Left lobe of liver (tissue), 2 donors: Measurements from ENCODE around the gene CYB5R2. TPM values are rescaled to one million over a fixed set of nuclear protein-coding genes. Genes with fewer than 3 reads are reported as not detected.

ENCODE experiments used
- ATAC-seq: fragments of 200-7000 bp; cut with Tn5 transposase; one replicate; pipeline ENCODE4 v1.9.1; 2020; ENCODE audit warnings: mild to moderate bottlenecking, moderate library complexity
- DNase-seq: peaks from one replicate; pipeline ENCODE4 v3.0.0-alpha.2; 2020; ENCODE audit warnings: low spot score
- total RNA-seq: library from RNA; stranded (reverse); gene quantifications from one replicate; pipeline ENCODE4 v1.2.1, GENCODE V29; 2021
- donor health status: DM: no; HTN: no; CAD: no; lungs with moderate emphysema.
- donor health status: DM: no; HTN: yes; CAD: no.

Gene CYB5R2
- total RNA-seq, 1 donor from 2014 or later, result 2.8 TPM

DNA sequence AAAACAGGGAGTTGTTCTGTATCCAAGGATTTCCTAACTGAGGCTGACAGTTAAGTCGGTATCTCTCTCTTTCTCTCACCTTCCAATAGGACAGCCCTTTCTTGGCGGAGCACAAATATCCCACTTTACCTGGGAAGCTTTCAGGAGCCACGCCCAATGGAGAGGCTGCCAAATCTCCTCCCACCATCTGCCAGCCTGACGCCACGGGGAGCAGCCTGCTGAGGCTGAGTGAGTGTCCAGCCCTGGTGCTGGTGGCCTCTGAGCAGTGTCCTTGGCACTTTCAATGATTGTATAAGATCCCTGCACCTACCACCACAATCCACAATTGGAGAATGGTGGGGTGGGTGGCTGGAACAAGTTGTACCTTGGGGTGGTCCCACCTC, 33.7 kb downstream of the CYB5R2 start:
- no peak for DNase-seq
- peak; percentile 62 for ATAC-seq

DNA sequence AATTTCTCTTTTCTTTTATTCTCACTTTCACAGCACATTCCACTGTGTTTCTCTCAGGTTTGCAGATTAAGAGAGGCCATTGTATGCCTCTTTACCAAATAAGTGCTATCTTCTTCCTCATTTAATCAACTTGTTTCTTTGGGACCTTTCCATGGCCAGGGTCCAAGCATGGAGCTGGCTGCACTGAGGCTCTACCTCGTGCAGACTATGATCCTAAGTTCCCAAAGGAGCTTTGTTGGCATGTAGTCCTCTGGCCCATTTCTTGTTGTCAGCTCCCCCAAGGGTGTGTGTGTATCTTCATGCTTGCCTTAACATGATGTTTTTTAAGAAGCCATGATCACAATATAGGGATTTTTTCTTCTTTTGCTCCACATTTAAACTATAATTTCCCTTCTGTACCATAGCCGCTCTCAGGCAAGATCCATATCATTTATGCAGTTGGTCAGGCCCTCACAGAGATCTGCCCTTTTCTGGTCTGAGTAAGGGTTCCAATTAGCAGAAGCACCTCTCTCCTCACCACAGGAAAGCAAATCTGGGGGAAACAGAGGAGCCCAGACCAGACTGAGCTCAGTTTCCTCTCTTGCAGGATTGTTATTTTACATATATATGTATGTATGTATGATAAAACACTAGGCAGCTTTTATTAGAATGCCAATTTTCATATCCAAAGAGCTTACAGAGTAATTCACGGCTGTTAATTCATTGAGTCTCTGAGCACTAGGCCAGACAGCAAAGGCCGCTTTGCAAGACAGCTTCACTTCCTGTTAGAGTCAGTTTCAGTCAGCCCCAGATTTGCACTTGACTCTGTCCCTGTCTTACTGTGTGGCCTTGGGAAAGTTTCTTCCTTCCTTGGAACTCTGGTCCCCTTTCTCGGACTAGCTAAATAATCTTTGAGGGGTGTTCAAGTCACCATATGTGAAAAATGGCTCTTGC, 34.3 kb downstream of the CYB5R2 start:
- DNase-seq (no peak), ATAC-seq (peak; percentile 36)

GRCh38 chr11:7637447-7638157, 35.7 kb downstream of the CYB5R2 start:
- no peak for DNase-seq
- ATAC-seq, result no peak

DNA sequence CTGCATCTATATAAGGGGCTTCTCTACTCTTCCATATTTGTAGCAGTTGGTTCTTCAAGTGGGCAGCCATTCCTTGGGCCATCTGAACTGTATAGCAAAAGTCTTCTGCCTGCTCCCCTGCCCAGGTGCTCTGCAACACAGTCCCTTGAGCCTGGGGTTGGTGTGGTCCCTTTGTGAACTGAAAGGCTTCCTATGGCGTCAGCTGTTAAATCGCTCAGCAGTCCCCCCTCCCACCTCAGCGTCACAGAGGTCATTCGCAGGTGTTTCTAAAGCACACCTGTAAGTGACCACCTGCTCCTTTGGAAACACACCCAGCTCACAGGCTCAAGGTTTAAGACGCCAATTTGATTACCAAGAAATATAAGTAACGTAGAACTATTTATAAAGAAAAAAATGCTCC, 37.0 kb downstream of the CYB5R2 start:
- no peak for ATAC-seq
- DNase-seq, result no peak

DNA sequence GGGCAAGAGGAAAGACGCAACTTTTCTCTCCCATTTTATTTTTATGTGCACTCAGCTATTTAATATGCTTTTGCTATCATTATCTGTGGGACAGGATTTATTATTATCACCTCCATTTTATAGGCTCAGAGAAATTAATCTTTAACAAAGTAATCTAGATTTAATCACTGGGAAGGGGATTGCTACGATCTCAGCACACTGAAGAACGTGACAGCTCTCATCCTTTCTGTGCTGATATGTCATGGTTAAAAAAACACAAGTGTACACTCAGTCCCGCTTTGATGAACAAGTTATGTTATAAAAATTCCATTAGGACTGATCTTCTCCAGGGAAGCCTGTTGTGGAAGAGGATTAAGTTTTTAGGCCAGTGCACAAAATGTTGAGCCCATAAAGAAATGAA, 37.6 kb downstream of the CYB5R2 start:
- no peak for DNase-seq
- no peak for ATAC-seq

GRCh38 chr11:7635137-7635536, 38.2 kb downstream of the CYB5R2 start:
- DNase-seq, result no peak

GRCh38 chr11:7632211-7632610, 41.1 kb downstream of the CYB5R2 start:
- ATAC-seq, result no peak
- DNase-seq, result no peak

More at GRCh38 chr11:7635137-7635536, 38.2 kb downstream of the CYB5R2 start:
- peak; percentile 46 for ATAC-seq

GRCh38 chr11:7630002-7630401, 43.3 kb downstream of the CYB5R2 start:
- peak; percentile 80 for ATAC-seq

GRCh38 chr11:7628660-7629059, 44.6 kb downstream of the CYB5R2 start:
- DNase-seq (no peak), ATAC-seq (no peak)

More at GRCh38 chr11:7630002-7630401, 43.3 kb downstream of the CYB5R2 start:
- peak; percentile 51 for DNase-seq

DNA sequence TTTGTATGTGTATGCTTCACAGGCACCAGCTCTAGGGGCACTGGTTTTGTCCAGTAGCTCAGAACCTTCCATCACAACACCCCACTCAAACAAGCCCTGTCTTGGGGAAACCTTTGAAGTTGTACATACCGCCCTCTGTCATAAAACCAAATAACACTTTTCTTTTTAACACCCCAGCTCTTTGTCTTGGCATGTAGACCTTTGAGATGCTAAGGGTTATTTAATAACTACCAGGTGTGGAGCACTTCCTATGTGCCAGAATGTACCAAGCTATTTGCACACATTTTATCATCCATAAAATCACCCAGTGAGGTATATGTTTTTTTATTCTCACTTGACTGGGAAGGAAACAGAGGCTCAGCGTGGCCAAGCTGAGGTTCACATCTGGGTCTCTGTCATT, 50.6 kb downstream of the CYB5R2 start:
- no peak for ATAC-seq

GRCh38 chr11:7621554-7621953, 51.7 kb downstream of the CYB5R2 start:
- no peak for ATAC-seq
- no peak for DNase-seq

More for the DNA sequence above, 50.6 kb downstream of the CYB5R2 start:
- no peak for DNase-seq

DNA sequence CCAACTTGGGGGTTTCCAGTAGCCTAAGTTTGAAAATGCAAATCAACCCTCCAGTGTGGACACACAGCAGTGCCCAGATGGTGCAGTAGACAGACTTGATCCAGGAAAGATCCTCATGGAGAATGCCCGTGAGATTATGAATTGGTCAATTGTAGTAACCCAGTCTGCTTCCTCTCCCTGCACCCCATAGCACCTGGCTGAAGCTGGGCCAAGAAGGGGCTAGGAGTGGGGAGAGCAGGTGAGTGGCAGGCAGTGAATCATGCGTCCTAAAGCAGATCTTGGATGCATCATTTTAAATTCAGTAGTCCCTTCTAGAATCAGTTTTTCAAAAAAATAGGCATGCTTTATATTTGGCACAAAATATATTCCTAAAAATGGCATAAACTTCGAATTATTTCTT, 52.2 kb downstream of the CYB5R2 start:
- DNase-seq (no peak), ATAC-seq (no peak)

DNA sequence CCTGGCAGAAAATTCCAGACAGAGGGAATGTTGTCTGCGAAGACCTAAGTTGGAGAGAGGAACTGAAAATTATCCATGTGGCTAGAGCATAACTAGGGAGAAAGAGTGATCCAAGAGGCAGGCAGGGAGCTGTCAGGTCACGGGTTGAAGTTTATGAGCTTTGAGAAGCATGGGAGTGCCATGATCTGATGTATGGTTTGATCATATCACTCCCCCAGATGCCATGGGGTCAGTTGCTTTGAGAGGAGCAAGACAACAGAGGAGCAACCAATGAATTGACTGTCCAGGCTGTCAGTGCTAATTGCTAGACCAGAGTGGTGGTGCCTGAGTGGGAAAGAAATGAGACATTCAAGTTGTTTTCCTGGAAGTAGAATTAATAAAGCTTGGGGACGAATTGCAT, 54.0 kb downstream of the CYB5R2 start:
- DNase-seq (no peak), ATAC-seq (no peak)

GRCh38 chr11:7617032-7617431, 56.3 kb downstream of the CYB5R2 start:
- ATAC-seq (no peak), DNase-seq (no peak)

Other genes with a start within 250 kb of the CYB5R2 start
- gene OLFML1, start 188.0 kb downstream of the CYB5R2 start, total RNA-seq, result 2.2 TPM
- 25.2 TPM for gene PPFIBP2, start 159.5 kb downstream of the CYB5R2 start, total RNA-seq
- gene OVCH2, start 33.0 kb upstream of the CYB5R2 start, total RNA-seq, result not detected
- not detected for gene OR5P2, start 123.4 kb upstream of the CYB5R2 start, total RNA-seq
- not detected for gene OR5P3, start 157.3 kb upstream of the CYB5R2 start, total RNA-seq